HTERT RPE-1 (cell line): Measurements from ENCODE around the gene MDH2.
"Not testable (repeated sequence)": the region's sequence is repeated elsewhere in the genome, so short reads cannot be mapped to it uniquely, and the experiment has no call there.

Experiments used
- in situ Hi-C: fragments of 300-500 bp; cut with MboI; formaldehyde crosslinking; loops from 4 replicates; pipeline ENCODE4 v1.14.3; 2020; ENCODE audit warnings: low sequenced_read_pairs

MDH2 gene

GRCh38 chr7:76106893-76107292, 59.0 kb downstream of the MDH2 start:
- in situ Hi-C loops: no loop called here

- in situ Hi-C loops: no loop called here
Measured at GRCh38 chr7:76108540-76109233, 60.8 kb downstream of the MDH2 start.

- in situ Hi-C loops: not testable (repeated sequence)
Measured at GRCh38 chr7:76113042-76113630, 65.2 kb downstream of the MDH2 start.

- in situ Hi-C loops: not testable (repeated sequence)
Measured at GRCh38 chr7:76114742-76115141, 66.8 kb downstream of the MDH2 start.
